Measurements from ENCODE around the gene RNF19B.
"Not testable (repeated sequence)": the region's sequence is repeated elsewhere in the genome, so short reads cannot be mapped to it uniquely, and the experiment has no call there.

Gene RNF19B

GRCh38 chr1:32931760-32932159 lies 32.8 kb downstream of the RNF19B start:
- DNase-seq (ENCODE audit: low spot score): no peak

- no peak for DNase-seq (ENCODE audit: low spot score)
Measured at GRCh38 chr1:32929366-32929765, 35.2 kb downstream of the RNF19B start.

GRCh38 chr1:32928715-32929114 lies 35.9 kb downstream of the RNF19B start:
- DNase-seq (ENCODE audit: low spot score): no peak

- DNase-seq (ENCODE audit: low spot score): no peak
Measured at GRCh38 chr1:32928285-32928684, 36.3 kb downstream of the RNF19B start.

GRCh38 chr1:32927441-32927840 lies 37.2 kb downstream of the RNF19B start:
- DNase-seq (ENCODE audit: low spot score): no peak

GRCh38 chr1:32926562-32926961 lies 38.0 kb downstream of the RNF19B start:
- DNase-seq (ENCODE audit: low spot score): no peak

- no peak for DNase-seq (ENCODE audit: low spot score)
Measured at GRCh38 chr1:32925403-32926162, 39.0 kb downstream of the RNF19B start.

- no peak for DNase-seq (ENCODE audit: low spot score)
Measured at GRCh38 chr1:32924881-32925344, 39.7 kb downstream of the RNF19B start.

- DNase-seq (ENCODE audit: low spot score): no peak
Measured at GRCh38 chr1:32920833-32921232, 43.8 kb downstream of the RNF19B start.

GRCh38 chr1:32919811-32920733 lies 44.5 kb downstream of the RNF19B start:
- DNase-seq (ENCODE audit: low spot score): no peak

GRCh38 chr1:32918179-32918578 lies 46.4 kb downstream of the RNF19B start:
- DNase-seq (ENCODE audit: low spot score): no peak

GRCh38 chr1:32917521-32917920 lies 47.1 kb downstream of the RNF19B start:
- no peak for DNase-seq (ENCODE audit: low spot score)

GRCh38 chr1:32915766-32916706 lies 48.6 kb downstream of the RNF19B start:
- no peak for DNase-seq (ENCODE audit: low spot score)

- DNase-seq (ENCODE audit: low spot score): no peak
Measured at GRCh38 chr1:32910319-32910718, 54.3 kb downstream of the RNF19B start.

GRCh38 chr1:32907435-32907834 lies 57.2 kb downstream of the RNF19B start:
- DNase-seq (ENCODE audit: low spot score): no peak

- DNase-seq (ENCODE audit: low spot score): no peak
Measured at GRCh38 chr1:32906654-32907053, 58.0 kb downstream of the RNF19B start.

- not testable (repeated sequence) for DNase-seq (ENCODE audit: low spot score)
Measured at GRCh38 chr1:32905588-32905987, 59.0 kb downstream of the RNF19B start.

- no peak for DNase-seq (ENCODE audit: low spot score)
Measured at GRCh38 chr1:32904797-32905196, 59.8 kb downstream of the RNF19B start.

- DNase-seq (ENCODE audit: low spot score): no peak
Measured at GRCh38 chr1:32903991-32904785, 60.4 kb downstream of the RNF19B start.

- no peak for DNase-seq (ENCODE audit: low spot score)
Measured at GRCh38 chr1:32902535-32902920, 62.1 kb downstream of the RNF19B start.
